NCI-H2107 (cell line): ENCODE results near the gene AJAP1.

Experiments used
- DNase-seq: peaks from one replicate; lab custom pipeline; 2025; lab: John Stamatoyannopoulos, UW

The AJAP1 gene

GRCh38 chr1:4734791-4735190 is 80.4 kb downstream of the AJAP1 start:
- DNase-seq = no peak

- DNase-seq = no peak
These were observed 81.8 kb downstream of the AJAP1 start for GRCh38 chr1:4736254-4736653.

- DNase-seq = no peak
These were observed 87.5 kb downstream of the AJAP1 start for GRCh38 chr1:4741876-4742423.

- DNase-seq = no peak
These were observed 89.8 kb downstream of the AJAP1 start for GRCh38 chr1:4743978-4744750.

GRCh38 chr1:4745560-4745959 is 91.2 kb downstream of the AJAP1 start:
- DNase-seq = no peak

- no peak for DNase-seq
These were observed 95.0 kb downstream of the AJAP1 start for GRCh38 chr1:4749406-4749805.

GRCh38 chr1:4750177-4750576 is 95.8 kb downstream of the AJAP1 start:
- DNase-seq = no peak

- no peak for DNase-seq
These were observed 97.7 kb downstream of the AJAP1 start for GRCh38 chr1:4752059-4752458.

- DNase-seq = no peak
These were observed 100.4 kb downstream of the AJAP1 start for GRCh38 chr1:4754816-4755215.

- no peak for DNase-seq
These were observed 101.0 kb downstream of the AJAP1 start for GRCh38 chr1:4755301-4755845.

GRCh38 chr1:4755864-4756504 is 101.6 kb downstream of the AJAP1 start:
- DNase-seq = no peak

GRCh38 chr1:4756851-4757580 is 102.6 kb downstream of the AJAP1 start:
- no peak for DNase-seq

- no peak for DNase-seq
These were observed 105.3 kb downstream of the AJAP1 start for GRCh38 chr1:4759671-4760070.

GRCh38 chr1:4760088-4760487 is 105.7 kb downstream of the AJAP1 start:
- no peak for DNase-seq

GRCh38 chr1:4761324-4761723 is 106.9 kb downstream of the AJAP1 start:
- DNase-seq = no peak

GRCh38 chr1:4762146-4762545 is 107.7 kb downstream of the AJAP1 start:
- no peak for DNase-seq

- DNase-seq = no peak
These were observed 112.9 kb downstream of the AJAP1 start for GRCh38 chr1:4767308-4767707.

GRCh38 chr1:4768553-4768952 is 114.1 kb downstream of the AJAP1 start:
- no peak for DNase-seq

GRCh38 chr1:4769516-4770280 is 115.3 kb downstream of the AJAP1 start:
- no peak for DNase-seq

- no peak for DNase-seq
These were observed 116.3 kb downstream of the AJAP1 start for GRCh38 chr1:4770713-4771112.

GRCh38 chr1:4771267-4771666 is 116.9 kb downstream of the AJAP1 start:
- DNase-seq = no peak

- DNase-seq = no peak
These were observed 117.3 kb downstream of the AJAP1 start for GRCh38 chr1:4771721-4772120.
